Measurements from ENCODE around the gene CD3G. TPM values are rescaled to one million over a fixed set of nuclear protein-coding genes. Genes with fewer than 3 reads are reported as not detected.

The CD3G gene
- total and polyA plus RNA-seq, 2 of the 8 experiments (the other 6 are each of a cell fraction or from before 2014, with no cell fraction given), result not detected

DNA sequence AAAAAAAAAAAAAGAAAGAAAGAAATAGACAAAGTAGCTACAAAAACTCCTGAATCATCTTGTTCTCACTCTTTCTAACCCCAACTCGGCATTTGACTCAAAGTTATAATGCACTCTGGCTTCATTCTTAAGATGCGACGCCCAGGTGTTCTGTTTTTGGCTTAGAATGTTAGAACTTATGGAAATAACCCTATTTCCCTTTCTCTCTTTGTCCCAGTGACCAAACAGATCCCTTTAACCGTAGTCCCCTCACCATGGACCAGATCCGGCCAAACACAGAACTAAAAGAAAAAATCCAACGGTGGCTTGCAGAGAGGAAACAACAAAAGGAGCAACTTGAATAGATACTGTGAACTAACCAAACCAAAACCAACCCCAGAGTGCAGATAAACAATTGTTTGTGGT lies 52.0 kb downstream of the CD3G start:
- Histone ChIP-seq H4K8ac (ENCODE audit: extremely low read depth, insufficient read depth, low read length) (no peak overlapping the region), H3K36me3 (ENCODE audit: control insufficient read depth in 2 of 4, insufficient read depth in 4 of 4, low read length in 3 of 4) (peaks cover 4 to 34% (median 13%) of the 10 kb centered on the region in 4 experiments; a peak in 7 of 8 replicates), H3K27ac (ENCODE audit: low read depth, low read length) (no peak overlapping the region), H2BK5ac (ENCODE audit: low read depth, low read length) (no peak overlapping the region), H2AK5ac (ENCODE audit: low read depth, low read length) (no peak overlapping the region), H4K20me1 (replicated peaks in 1 of 2; ENCODE audit: control insufficient read depth in 1 of 2, insufficient read depth in 2 of 2, low read length in 2 of 2) (no peaks in the 10 kb centered on the region), H3K4me3 (ENCODE audit: extremely low read depth in 1 of 4, insufficient read depth in 2 of 4, low read depth in 3 of 4, low read length in 4 of 4) (no peak overlapping the region), H4K5ac (ENCODE audit: insufficient read length, low read depth, low read length) (no peak overlapping the region), H3K23ac (ENCODE audit: insufficient read length) (no peak overlapping the region), H3K27me3 (replicated peaks in 1 of 4; ENCODE audit: control insufficient read depth in 3 of 4, extremely low read depth in 1 of 4, insufficient read depth in 3 of 4, low read length in 3 of 4) (no peaks in the 10 kb centered on the region), H3K79me2 (ENCODE audit: control insufficient read depth in 1 of 2, insufficient read depth in 2 of 2, low read length in 2 of 2) (no peaks in the 10 kb centered on the region), H2BK120ac (replicated peaks; ENCODE audit: low read depth, low read length) (no peak overlapping the region), H3K4me2 (ENCODE audit: insufficient read depth in 1 of 2, low read depth in 2 of 2, low read length in 2 of 2) (no peak overlapping the region), H3K9me3 (ENCODE audit: insufficient read depth in 2 of 2, low read depth in 1 of 2, low read length in 1 of 2) (no peaks in the 10 kb centered on the region), H4K91ac (replicated peaks; ENCODE audit: insufficient read length, low read length) (no peak overlapping the region), H2BK15ac (ENCODE audit: low read length) (no peak overlapping the region), H2AFZ (ENCODE audit: low read length) (no peak overlapping the region), H2BK20ac (ENCODE audit: low read length) (no peak overlapping the region), H2BK12ac (ENCODE audit: low read depth, low read length) (no peak overlapping the region), H3K56ac (replicated peaks; ENCODE audit: insufficient read length, low read depth, low read length) (no peak overlapping the region), H3K4me1 (replicated peaks in 1 of 4; ENCODE audit: control insufficient read depth in 3 of 4, insufficient read depth in 4 of 4, low read length in 3 of 4) (peaks cover 0 to 3% (median 0%) of the 10 kb centered on the region in 4 experiments; a peak in 1 of 7 replicates), H3K18ac (ENCODE audit: extremely low read depth, low read length) (no peak overlapping the region), H3K9ac (replicated peaks in 1 of 4; ENCODE audit: extremely low read depth in 1 of 4, low read depth in 3 of 4, low read length in 3 of 4) (no peak overlapping the region), H3K4ac (replicated peaks; ENCODE audit: insufficient read length, low read depth, low read length) (no peak overlapping the region), H3K79me1 (ENCODE audit: low read depth, low read length) (no peaks in the 10 kb centered on the region), H3K23me2 (ENCODE audit: low read depth, low read length) (peaks cover 3% of the 10 kb centered on the region), H3K14ac (ENCODE audit: insufficient read length) (no peak overlapping the region)
- no peak for DNase-seq (ENCODE audit: low read depth in 1 of 2, low spot score in 2 of 2)
- FAIRE-seq, result no peak
- TF ChIP-seq BRCA1 (IDR thresholded peaks at IDR 0.05; ENCODE audit: low read depth, low read length), result no peak
- TF ChIP-seq TBP (IDR thresholded peaks at IDR 0.05; ENCODE audit: low read depth, low read length), result no peak
- no peak for TF ChIP-seq GABPA (IDR thresholded peaks at IDR 0.05; ENCODE audit: borderline replicate concordance, insufficient read depth, low read length)
- 93% methylated on average over 6 of the region's 6 CpGs; no CpG with 5 or more reads in 1 of the 2 experiments for WGBS, 2 experiments (ENCODE audit: extremely low coverage in 1 of 2, insufficient coverage in 1 of 2, insufficient read length in 1 of 2, insufficient replicate concordance in 2 of 2, low coverage in 1 of 2, low lambda C conversion rate in 2 of 2, missing lambda C conversion rate in 1 of 2)
- POLR2A ChIA-PET (ENCODE audit: partially characterized antibody), result no interaction called here
- CTCF ChIA-PET (ENCODE audit: partially characterized antibody), result no interaction called here
